ENCODE data around the gene CR1L. TPM values are rescaled to one million over a fixed set of nuclear protein-coding genes. Genes with fewer than 3 reads are reported as not detected.
"Not testable (repeated sequence)": the region's sequence is repeated elsewhere in the genome, so short reads cannot be mapped to it uniquely, and the experiment has no call there.

Gene CR1L
- total and polyA plus RNA-seq, 2 of the 8 experiments (the other 6 are each of a cell fraction or from before 2014, with no cell fraction given): 0.39 TPM; not detected in 1

- H3K4me1 ChIP-seq (replicated peaks in 1 of 4; ENCODE audit: control insufficient read depth in 3 of 4, insufficient read depth in 4 of 4, low read length in 3 of 4); H3K4me2 ChIP-seq (ENCODE audit: insufficient read depth in 1 of 2, low read depth in 2 of 2, low read length in 2 of 2); CTCF ChIA-PET (ENCODE audit: partially characterized antibody); H3K9ac ChIP-seq (replicated peaks in 1 of 4; ENCODE audit: extremely low read depth in 1 of 4, low read depth in 3 of 4, low read length in 3 of 4); H3K4me3 ChIP-seq (ENCODE audit: extremely low read depth in 1 of 4, insufficient read depth in 2 of 4, low read depth in 3 of 4, low read length in 4 of 4); H4K8ac ChIP-seq (ENCODE audit: extremely low read depth, insufficient read depth, low read length); H2BK12ac ChIP-seq (ENCODE audit: low read depth, low read length); H3K36me3 ChIP-seq (ENCODE audit: control insufficient read depth in 2 of 4, insufficient read depth in 4 of 4, low read length in 3 of 4); H2AFZ ChIP-seq (ENCODE audit: low read length); H2AK5ac ChIP-seq (ENCODE audit: low read depth, low read length); H2BK120ac ChIP-seq (replicated peaks; ENCODE audit: low read depth, low read length); H3K27ac ChIP-seq (ENCODE audit: low read depth, low read length); H4K91ac ChIP-seq (replicated peaks; ENCODE audit: insufficient read length, low read length); H2BK15ac ChIP-seq (ENCODE audit: low read length); H3K79me1 ChIP-seq (ENCODE audit: low read depth, low read length); DNase-seq (ENCODE audit: low read depth in 1 of 2, low spot score in 2 of 2); H4K20me1 ChIP-seq (replicated peaks in 1 of 2; ENCODE audit: control insufficient read depth in 1 of 2, insufficient read depth in 2 of 2, low read length in 2 of 2); H3K18ac ChIP-seq (ENCODE audit: extremely low read depth, low read length); H3K14ac ChIP-seq (ENCODE audit: insufficient read length); POLR2A ChIA-PET (ENCODE audit: partially characterized antibody); H3K23ac ChIP-seq (ENCODE audit: insufficient read length); H2BK5ac ChIP-seq (ENCODE audit: low read depth, low read length); H3K27me3 ChIP-seq (replicated peaks in 1 of 4; ENCODE audit: control insufficient read depth in 3 of 4, extremely low read depth in 1 of 4, insufficient read depth in 3 of 4, low read length in 3 of 4); H3K79me2 ChIP-seq (ENCODE audit: control insufficient read depth in 1 of 2, insufficient read depth in 2 of 2, low read length in 2 of 2); H3K56ac ChIP-seq (replicated peaks; ENCODE audit: insufficient read length, low read depth, low read length); FAIRE-seq; H3K4ac ChIP-seq (replicated peaks; ENCODE audit: insufficient read length, low read depth, low read length); H4K5ac ChIP-seq (ENCODE audit: insufficient read length, low read depth, low read length); H3K23me2 ChIP-seq (ENCODE audit: low read depth, low read length): not testable (repeated sequence)
- H2BK20ac ChIP-seq (ENCODE audit: low read length): peak overlapping the region; percentile 80; the same call in 1 of the 2 replicates
- WGBS, 2 experiments (ENCODE audit: extremely low coverage in 1 of 2, insufficient coverage in 1 of 2, insufficient read length in 1 of 2, insufficient replicate concordance in 2 of 2, low coverage in 1 of 2, low lambda C conversion rate in 2 of 2, missing lambda C conversion rate in 1 of 2): 83% methylated on average over 8 of the region's 8 CpGs; no CpG with 5 or more reads in 1 of the 2 experiments
- H3K9me3 ChIP-seq (ENCODE audit: insufficient read depth in 2 of 2, low read depth in 1 of 2, low read length in 1 of 2): peaks cover 4 to 12% of the 10 kb centered on the region in 2 experiments; a peak in 3 of 4 replicates
Observed at GRCh38 chr1:207737503-207738157, 92.7 kb downstream of the CR1L start.

DNA sequence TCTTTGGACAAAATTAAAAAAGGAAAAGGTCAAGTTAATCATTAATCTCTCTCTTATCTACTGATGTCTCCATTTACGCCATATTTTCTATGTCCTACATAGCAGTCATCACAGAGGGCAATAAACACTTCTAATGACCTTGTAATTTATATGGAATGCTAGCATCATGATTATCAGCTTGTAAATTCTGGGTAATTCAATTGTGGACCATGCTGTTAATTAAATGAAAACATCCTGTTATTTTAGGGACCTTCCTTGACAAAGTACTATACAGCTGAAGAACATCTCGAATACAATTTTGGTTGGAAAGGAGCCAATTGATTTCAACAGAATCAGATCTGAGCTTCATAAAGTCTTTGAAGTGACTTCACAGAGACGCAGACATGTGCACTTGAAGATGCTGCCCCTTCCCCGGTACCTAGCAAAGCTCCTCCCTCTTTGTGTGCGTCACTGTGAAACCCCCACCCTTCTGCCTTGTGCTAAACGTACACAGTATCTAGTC is 93.3 kb downstream of the CR1L start:
- H3K27me3 ChIP-seq (replicated peaks in 1 of 4; ENCODE audit: control insufficient read depth in 3 of 4, extremely low read depth in 1 of 4, insufficient read depth in 3 of 4, low read length in 3 of 4); H3K4me2 ChIP-seq (ENCODE audit: insufficient read depth in 1 of 2, low read depth in 2 of 2, low read length in 2 of 2); H3K4ac ChIP-seq (replicated peaks; ENCODE audit: insufficient read length, low read depth, low read length); H4K20me1 ChIP-seq (replicated peaks in 1 of 2; ENCODE audit: control insufficient read depth in 1 of 2, insufficient read depth in 2 of 2, low read length in 2 of 2); FAIRE-seq; H2BK12ac ChIP-seq (ENCODE audit: low read depth, low read length); POLR2A ChIA-PET (ENCODE audit: partially characterized antibody); H4K91ac ChIP-seq (replicated peaks; ENCODE audit: insufficient read length, low read length); H2BK20ac ChIP-seq (ENCODE audit: low read length); DNase-seq (ENCODE audit: low read depth in 1 of 2, low spot score in 2 of 2); H3K27ac ChIP-seq (ENCODE audit: low read depth, low read length); H2AFZ ChIP-seq (ENCODE audit: low read length); H2BK5ac ChIP-seq (ENCODE audit: low read depth, low read length); H3K23ac ChIP-seq (ENCODE audit: insufficient read length); H2BK120ac ChIP-seq (replicated peaks; ENCODE audit: low read depth, low read length); H3K4me1 ChIP-seq (replicated peaks in 1 of 4; ENCODE audit: control insufficient read depth in 3 of 4, insufficient read depth in 4 of 4, low read length in 3 of 4); H3K79me2 ChIP-seq (ENCODE audit: control insufficient read depth in 1 of 2, insufficient read depth in 2 of 2, low read length in 2 of 2); H3K9ac ChIP-seq (replicated peaks in 1 of 4; ENCODE audit: extremely low read depth in 1 of 4, low read depth in 3 of 4, low read length in 3 of 4); H3K4me3 ChIP-seq (ENCODE audit: extremely low read depth in 1 of 4, insufficient read depth in 2 of 4, low read depth in 3 of 4, low read length in 4 of 4); H3K56ac ChIP-seq (replicated peaks; ENCODE audit: insufficient read length, low read depth, low read length); H4K8ac ChIP-seq (ENCODE audit: extremely low read depth, insufficient read depth, low read length); H4K5ac ChIP-seq (ENCODE audit: insufficient read length, low read depth, low read length); H3K79me1 ChIP-seq (ENCODE audit: low read depth, low read length); H3K36me3 ChIP-seq (ENCODE audit: control insufficient read depth in 2 of 4, insufficient read depth in 4 of 4, low read length in 3 of 4); H2AK5ac ChIP-seq (ENCODE audit: low read depth, low read length); H3K23me2 ChIP-seq (ENCODE audit: low read depth, low read length); H2BK15ac ChIP-seq (ENCODE audit: low read length); H3K18ac ChIP-seq (ENCODE audit: extremely low read depth, low read length); H3K14ac ChIP-seq (ENCODE audit: insufficient read length): not testable (repeated sequence)
- 92% methylated on average over 6 of the region's 6 CpGs; no CpG with 5 or more reads in 1 of the 2 experiments for WGBS, 2 experiments (ENCODE audit: extremely low coverage in 1 of 2, insufficient coverage in 1 of 2, insufficient read length in 1 of 2, insufficient replicate concordance in 2 of 2, low coverage in 1 of 2, low lambda C conversion rate in 2 of 2, missing lambda C conversion rate in 1 of 2)
- H3K9me3 ChIP-seq (ENCODE audit: insufficient read depth in 2 of 2, low read depth in 1 of 2, low read length in 1 of 2): peaks cover 4 to 12% of the 10 kb centered on the region in 2 experiments; a peak in 3 of 4 replicates
- CTCF ChIA-PET (ENCODE audit: partially characterized antibody): interaction anchor here (1.1 kb wide), 1 partner anchor 38 kb away, joined by 3 read pairs; no protein-coding TSS in a partner anchor
